GM18526 (cell line): ENCODE results near the gene SMAD3.

Experiments
- POLR2A ChIP-seq: IDR thresholded peaks from 3 replicates; pipeline ENCODE4 v1.6.1; 2011; ENCODE audit not compliant: insufficient read length; ENCODE audit errors: extremely low read depth

SMAD3 gene

GRCh38 chr15:67065531-67066005, at the start of gene SMAD3:
SMAD3 (plus strand) TSS chr15:67065602; CDS start chr15:67066155, 553 bp downstream.
- TF ChIP-seq POLR2A = peak; percentile 49

DNA sequence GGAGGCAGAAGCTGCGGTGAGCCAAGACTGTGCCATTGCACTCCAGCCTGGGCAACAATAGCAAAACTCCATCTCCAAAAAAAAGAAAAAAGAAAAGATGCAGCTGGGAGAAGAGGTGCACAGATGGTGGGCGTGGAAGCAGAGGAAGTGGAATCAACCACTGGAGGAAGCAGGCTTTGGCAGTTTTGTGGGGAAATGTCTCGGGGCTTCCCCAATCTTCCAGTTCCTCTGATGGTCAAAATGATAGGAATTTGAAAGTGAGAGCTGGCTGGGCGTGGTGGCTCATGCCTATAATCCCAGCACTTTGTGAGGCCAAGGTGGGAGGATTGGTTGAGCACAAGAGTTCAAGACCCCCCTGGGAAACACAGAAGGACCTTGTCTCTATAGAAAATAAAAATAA, 48.1 kb upstream of the SMAD3 start:
- no peak for TF ChIP-seq POLR2A

DNA sequence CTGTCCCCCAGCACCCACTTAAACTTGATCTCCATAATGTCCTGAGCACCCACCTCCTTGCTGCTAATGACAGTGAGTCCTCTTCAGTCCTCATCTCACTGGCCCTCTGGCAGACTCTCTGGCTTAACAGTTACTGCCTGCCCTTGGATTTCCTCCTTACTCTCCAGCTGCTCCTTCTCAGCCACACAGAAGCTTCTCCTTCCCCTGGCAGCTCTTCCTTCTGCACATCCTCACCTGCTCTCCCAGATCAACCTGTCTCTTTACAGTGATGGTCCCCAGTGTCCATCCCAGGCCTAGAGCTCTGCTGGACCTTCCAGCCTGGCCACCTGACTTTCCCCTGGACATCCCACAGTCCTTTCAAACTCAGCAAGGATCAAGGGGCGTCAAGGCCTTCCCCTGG, 47.4 kb upstream of the SMAD3 start:
- no peak for TF ChIP-seq POLR2A

DNA sequence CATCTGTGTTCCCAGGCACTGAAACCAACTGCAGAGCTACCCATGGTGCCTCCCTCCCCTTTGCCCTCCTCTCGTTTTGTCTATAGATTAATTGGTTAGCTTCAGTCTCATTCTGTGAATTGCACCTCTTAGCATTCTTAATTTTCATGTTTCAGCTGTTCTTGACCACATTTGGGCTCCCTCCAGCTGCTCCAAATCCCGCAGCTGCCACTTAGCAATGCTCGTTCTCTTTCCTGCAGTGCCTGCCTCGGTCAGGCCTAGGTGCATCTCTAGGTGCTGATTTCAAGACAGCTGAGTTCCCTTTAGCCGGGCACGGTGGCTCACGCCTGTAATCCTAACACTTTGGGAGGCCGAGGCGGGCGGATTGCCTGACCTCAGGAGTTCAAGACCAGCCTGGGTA, 47.0 kb upstream of the SMAD3 start:
- TF ChIP-seq POLR2A = no peak

GRCh38 chr15:67019069-67019468, 46.3 kb upstream of the SMAD3 start:
- no peak for TF ChIP-seq POLR2A

- TF ChIP-seq POLR2A = no peak
Observed at GRCh38 chr15:67019884-67020520, 45.4 kb upstream of the SMAD3 start.

GRCh38 chr15:67021455-67021854, 43.9 kb upstream of the SMAD3 start:
- no peak for TF ChIP-seq POLR2A

GRCh38 chr15:67022587-67023105, 42.8 kb upstream of the SMAD3 start:
- TF ChIP-seq POLR2A = no peak

DNA sequence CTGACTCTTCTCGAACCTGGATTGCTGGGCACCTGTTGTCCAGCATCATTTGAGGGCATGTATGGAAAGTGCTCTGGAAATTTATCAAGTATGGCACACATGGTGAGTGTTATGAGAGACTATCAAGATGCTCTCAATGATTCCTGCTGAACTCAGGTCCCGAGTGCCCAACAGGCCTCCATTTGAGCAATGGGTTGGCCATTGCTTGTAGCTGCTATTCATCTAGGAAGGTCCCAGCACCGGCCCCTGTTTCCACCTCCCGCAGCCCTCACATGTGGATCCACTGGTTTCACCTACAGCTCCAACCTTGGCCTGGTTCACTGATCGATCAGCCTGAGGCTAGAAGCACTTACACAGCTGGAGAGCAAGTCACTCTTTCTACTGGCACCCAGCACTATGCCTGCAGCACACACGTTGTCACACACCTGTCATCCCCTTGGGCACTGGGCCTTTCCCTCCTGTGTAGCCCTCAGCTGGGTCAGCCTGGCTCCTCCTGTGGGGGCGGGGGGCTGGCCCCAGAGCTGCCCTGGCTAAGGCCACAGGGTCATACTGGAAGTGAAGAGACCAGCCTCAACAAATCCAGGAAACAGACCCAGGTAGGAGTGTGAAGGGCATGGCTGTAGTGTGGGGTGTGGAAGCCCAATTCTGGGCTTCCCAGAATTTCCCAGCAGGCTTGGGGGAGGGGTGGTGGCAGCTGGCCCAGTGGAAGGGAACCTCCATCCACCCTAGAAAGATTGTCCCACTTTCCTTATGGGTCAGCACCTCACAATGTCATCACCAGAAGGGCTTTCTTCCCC, 41.7 kb upstream of the SMAD3 start:
- TF ChIP-seq POLR2A = no peak

DNA sequence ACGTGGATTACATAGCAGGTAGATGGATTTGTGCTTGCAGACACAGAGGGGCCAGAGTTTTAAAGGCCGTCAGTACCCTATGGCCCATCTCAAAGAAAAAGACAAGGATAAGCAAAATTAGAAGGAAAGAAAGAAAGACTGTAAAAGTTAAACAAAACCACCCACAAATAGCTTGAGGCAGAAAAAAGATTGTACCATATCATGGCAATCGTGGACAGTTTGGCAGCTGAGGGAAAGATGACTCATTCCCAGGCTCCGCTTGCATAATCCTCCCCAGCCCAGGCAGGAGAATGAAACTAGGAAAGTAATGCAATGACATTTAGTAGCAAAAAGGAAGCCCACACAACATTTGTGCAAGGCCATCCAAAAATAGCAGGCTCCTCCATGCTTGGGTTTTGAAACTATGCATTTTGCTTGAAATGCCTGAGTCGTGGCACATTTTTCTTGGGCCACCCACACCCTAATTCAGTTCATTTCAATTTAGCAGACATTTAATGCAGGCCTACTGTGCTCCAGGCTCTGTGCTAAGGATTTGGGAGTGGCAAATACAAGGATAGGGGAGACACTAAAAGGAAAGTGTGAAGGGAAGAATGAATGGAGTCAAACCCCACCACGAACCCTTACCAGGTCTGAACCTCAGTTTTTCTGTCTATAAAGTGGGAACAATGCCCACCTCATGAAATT, 40.9 kb upstream of the SMAD3 start:
- no peak for TF ChIP-seq POLR2A

GRCh38 chr15:67024998-67025368, 40.4 kb upstream of the SMAD3 start:
- TF ChIP-seq POLR2A = no peak

DNA sequence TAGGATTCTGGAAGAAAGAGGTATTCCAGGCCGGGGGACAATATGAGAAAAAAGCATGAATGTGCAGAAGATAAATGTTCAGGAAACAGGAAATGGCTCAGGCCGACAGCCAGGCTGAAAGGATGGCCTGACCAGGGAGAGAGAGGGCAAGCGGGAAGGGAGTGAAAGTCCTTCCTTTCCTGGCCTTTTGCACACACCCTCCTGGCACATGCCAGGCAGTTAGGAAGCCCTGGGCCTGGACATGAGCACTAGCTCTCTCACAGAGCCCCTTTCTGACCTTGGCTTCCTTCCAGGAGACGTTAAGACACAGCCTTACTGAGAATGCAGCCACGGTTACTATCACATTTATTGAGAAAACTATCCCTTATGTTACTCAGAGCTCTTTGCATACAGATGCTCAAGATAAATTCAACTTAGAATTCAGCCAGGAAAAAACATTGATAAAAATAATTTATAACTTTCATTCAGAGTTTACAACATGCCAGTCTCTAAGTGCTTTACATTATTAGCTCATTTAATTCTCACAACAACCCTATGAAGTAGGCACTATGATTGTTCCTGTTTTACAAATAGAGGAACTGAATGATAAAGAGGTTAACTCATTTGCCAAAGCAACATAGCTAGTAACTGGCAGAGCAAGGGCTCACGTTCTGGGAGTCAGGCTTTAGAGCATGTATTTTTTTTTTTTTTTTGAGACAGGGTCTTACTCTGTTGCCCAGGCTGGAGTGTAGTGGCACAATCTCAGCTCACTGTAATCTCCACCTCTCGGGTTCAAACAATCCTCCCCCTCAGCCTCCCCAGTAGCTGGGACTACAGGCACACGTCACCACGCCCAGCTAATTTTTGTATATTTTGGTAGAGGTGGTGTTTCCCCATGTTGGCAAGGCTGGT, 39.4 kb upstream of the SMAD3 start:
- TF ChIP-seq POLR2A = no peak

DNA sequence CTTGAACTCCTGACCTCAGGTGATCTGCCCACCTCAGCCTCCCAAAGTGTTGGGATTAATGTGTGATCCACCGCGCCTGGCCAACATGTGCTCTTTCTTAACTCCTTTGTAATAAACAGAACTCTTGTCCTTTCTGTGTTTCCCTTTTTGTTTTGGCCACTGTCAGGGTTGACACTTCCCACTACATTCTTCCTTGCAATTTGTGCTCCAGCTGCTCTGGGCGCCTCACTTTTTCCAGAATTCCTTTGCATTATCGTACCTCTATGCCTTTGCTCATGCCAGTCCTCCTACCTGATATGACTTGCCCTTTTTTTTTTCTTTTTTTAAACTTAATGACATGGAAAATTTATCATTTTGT, 38.8 kb upstream of the SMAD3 start:
- TF ChIP-seq POLR2A = no peak

DNA sequence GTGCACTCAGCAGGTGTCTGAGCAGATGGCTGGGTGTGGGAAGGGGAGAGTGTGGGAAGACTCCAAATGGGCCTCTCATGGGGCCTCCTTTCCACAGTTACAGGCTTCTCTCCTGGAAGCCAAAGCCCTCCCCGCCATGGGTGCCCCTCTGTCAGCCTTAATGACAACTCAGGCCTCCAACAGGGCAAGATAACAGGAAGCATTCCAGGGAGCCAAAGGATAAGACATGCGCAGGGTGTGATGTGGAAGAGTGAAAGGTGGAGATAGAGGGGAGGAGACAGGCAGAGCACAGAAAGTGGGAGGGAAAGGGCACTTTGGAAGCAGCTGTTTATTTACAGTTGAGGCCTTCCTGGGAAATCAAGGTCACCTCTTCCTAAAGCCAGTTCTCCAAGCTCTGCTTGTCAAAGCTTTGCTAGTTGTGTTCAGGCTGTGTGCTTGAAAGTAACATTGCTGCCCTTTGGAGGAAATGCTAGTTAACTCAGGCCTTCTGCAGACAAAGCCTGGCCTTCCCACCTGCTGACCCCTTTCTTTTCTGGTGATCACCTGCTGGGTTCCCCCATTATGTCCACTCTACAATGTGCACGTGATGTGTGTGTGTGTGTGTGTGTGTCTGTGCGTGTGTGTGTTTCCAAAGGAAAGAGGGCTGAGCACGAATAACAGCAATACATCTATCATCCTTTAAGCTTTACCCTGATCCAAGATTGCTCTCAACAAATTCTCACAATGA, 35.2 kb upstream of the SMAD3 start:
- TF ChIP-seq POLR2A = no peak
